Spleen (tissue), 7 donors: ENCODE measurements around the gene OR52K2.

Experiments
- POLR2A ChIP-seq, 3 donors: fragments of 450-650 bp; IDR thresholded peaks; one replicate each; pipeline ENCODE4 v1.5.1; 2017; ENCODE audit warnings: antibody characterized with exemption in 3 of 3, mild to moderate bottlenecking in 1 of 3
- POLR2AphosphoS5 ChIP-seq, 3 donors: sonication (generic); formaldehyde crosslinking; IDR thresholded peaks; one replicate each; pipeline ENCODE4 v1.5.1; 2017; ENCODE audit warnings: antibody characterized with exemption in 3 of 3
- TF ChIP-seq, protein P1 (sequence below), 11 experiments: fragments of 200-600 bp in 7 of 11; fragments of 450-650 bp in 4 of 11; sonication (generic) in 4 of 11; IDR thresholded peaks in 8 of 11; conservative IDR thresholded peaks in 3 of 11; 1 replicate in 7 of 11; 2 replicates in 4 of 11; pipeline versions ENCODE4 v1.4.0 to v1.8.0; 2016 to 2021; ENCODE audit warnings: antibody characterized with exemption in 11 of 11, inconsistent platforms in 4 of 11, mild to moderate bottlenecking in 1 of 11
- donor health status: DM: no; HTN: no; CAD: no; lungs with moderate emphysema.
- donor health status: DM: no; HTN: no; CAD: no.
- donor health status: DM: no; HTN: no; CAD: no.

DNA sequence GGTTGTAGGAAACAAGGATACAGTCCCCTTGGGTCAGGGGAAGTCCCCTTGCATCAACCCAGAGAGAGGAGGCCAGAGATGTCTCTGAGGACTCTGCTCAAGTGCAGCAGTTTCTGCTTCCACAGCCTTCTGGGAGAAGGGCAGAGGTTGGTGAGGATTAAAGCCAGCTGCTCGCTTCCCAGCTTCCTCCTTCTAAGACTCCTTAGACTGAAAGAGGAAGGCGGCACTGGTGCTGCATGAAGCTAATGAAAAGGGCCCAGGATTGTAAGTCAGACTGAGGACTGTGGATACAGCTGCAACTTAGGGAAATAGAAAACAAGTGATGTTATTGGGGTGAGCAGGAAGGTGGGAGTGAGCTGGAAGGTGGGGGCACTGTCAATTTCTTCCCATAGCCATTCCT lies 33.4 kb downstream of the OR52K2 start, which contains the start of gene OR52K1:
- no peak for TF ChIP-seq POLR2A (IDR thresholded peaks at IDR 0.05)
- TF ChIP-seq POLR2AphosphoS5 (IDR thresholded peaks at IDR 0.05): no peak
- TF ChIP-seq, protein P1, sequence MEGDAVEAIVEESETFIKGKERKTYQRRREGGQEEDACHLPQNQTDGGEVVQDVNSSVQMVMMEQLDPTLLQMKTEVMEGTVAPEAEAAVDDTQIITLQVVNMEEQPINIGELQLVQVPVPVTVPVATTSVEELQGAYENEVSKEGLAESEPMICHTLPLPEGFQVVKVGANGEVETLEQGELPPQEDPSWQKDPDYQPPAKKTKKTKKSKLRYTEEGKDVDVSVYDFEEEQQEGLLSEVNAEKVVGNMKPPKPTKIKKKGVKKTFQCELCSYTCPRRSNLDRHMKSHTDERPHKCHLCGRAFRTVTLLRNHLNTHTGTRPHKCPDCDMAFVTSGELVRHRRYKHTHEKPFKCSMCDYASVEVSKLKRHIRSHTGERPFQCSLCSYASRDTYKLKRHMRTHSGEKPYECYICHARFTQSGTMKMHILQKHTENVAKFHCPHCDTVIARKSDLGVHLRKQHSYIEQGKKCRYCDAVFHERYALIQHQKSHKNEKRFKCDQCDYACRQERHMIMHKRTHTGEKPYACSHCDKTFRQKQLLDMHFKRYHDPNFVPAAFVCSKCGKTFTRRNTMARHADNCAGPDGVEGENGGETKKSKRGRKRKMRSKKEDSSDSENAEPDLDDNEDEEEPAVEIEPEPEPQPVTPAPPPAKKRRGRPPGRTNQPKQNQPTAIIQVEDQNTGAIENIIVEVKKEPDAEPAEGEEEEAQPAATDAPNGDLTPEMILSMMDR (IDR thresholded peaks at IDR 0.05 in 8 of 11, conservative IDR thresholded peaks at IDR 0.05 in 3 of 11): no peak
